ENCODE data around the gene GJB5.

- TF ChIP-seq CTCF (IDR thresholded peaks at IDR 0.05) (no peak), ZFX (IDR thresholded peaks at IDR 0.05; ENCODE audit: borderline replicate concordance) (no peak)
Observed at GRCh38 chr1:34754964-34755637, at the start of gene GJB5.
